Activated CD4-positive, alpha-beta T cell treated with anti-CD3 and anti-CD28 coated beads, Interleukin-2, Interleukin-6, amounts not matched to agents 100 ng/mL and 50 ng/mL, durations not matched to agents 16 hours and 8 hours (primary cell): ENCODE data around the gene GNA14.
"Not testable (repeated sequence)": the region's sequence is repeated elsewhere in the genome, so short reads cannot be mapped to it uniquely, and the experiment has no call there.

Experiments used
- DNase-seq: peaks from one replicate; pipeline ENCODE4 v3.0.0-alpha.2; 2020

GNA14 gene

DNA sequence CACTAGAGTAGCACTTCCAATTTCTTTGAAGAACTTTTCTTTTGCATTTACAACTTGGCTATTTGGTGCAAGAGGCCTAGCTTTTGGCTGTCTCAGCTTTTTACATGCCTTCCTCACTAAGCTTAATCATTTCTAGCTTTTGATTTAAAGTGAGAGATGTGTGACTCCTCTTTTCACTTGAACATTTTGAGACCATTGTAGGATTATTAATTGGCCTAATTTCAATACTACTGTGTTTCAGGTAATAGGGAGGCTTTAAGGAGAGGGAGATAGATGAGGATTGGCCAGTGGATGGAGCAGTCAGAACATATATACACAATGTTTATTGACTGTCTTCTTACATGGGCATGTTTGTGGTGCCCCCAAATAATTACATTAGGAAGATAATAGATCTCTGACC is 161.7 kb downstream of the GNA14 start:
- peak; percentile 42 for DNase-seq

DNA sequence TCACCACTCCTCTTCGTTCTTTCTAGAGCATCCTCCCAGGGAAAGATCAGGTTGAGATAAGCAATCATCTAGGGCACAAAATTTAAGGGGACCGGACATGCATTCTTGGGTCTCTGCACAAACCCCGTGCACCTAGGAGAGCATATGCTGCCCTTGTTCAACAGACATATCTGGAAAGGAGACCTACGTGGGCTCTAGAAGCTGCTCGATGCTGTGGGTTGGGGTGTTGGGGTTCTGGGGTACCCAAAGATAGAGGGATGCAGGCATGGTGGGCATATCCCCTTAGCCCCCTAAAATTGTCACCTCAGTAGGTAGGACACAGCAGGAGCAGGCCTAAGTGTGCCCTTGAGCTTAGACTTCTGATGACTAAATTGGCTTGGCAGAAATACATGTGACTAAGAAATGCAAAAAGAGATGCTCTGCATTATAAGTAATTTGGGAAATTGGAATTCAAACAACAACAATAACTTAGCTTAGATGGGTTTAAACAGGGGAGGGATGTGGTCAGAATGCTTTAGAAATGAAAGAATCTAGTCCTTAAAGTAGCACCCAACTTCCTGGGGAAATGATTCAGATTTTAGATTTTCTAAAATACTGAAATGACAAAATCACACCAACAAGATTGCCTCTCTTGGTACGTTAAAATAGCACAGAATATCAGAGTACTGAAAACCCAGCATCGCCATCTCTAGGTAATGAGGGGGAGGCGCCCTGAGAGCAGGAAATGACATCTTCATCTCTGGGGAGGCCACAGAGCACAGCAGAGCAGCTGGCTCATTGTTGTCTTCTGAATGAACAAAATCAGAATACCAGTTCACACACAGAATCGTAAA is 172.3 kb downstream of the GNA14 start:
- peak; percentile 90 for DNase-seq

DNA sequence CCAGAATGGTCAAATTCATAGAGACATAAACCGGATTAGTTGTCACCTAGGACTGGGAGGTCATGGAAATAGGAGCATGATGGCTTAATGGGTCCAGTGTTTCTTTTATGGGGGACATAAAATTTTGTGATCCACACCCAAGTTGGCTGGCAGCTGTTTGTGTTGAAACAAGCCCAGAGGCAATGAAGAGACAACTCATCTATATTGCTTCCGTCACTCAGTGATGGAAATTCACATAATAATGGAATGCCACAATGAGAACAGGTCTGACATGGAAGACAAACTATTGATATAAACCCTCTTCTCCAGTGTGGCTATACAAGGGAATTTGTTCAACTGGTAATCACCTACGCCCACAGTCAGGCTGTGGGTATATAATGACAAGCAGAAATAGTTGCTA is 173.2 kb downstream of the GNA14 start:
- no peak for DNase-seq

DNA sequence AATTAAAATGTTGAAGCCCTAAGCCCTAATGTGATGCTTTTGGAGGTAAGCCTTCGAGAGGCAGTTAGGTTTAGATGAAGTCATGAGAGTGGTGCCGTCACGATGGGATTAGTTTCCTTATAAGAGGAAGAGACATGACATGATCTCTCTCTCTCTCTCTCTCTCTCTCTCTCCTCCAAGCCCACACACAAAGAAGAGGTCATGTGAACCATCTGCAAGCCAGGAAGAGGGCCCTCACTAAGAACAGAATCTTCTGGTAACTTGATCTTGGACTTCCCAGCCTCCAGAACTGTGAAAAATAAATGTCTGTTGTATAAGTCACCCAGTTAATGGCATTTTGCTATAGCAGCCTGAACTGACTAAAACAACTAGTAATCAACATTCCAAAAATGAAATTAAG is 175.5 kb downstream of the GNA14 start:
- DNase-seq = no peak

DNA sequence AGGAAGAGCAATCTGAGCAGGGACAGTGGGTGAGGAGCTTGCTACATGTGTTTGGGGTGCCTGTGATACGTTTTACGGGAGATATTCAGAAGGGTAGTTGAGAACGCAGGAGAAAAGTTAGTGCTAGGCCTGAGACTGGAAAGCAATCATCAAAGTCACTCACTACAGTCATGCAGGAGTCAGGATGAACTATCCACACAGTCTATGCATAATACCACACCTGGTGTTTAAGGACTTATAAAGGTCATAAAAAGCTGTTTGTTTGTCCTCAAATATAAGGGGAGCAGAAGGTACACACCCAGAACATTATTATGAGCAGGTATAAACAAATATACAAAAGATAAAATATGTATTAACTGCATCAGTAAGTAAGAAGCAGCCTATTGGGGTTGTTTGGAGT is 176.6 kb downstream of the GNA14 start:
- no peak for DNase-seq

DNA sequence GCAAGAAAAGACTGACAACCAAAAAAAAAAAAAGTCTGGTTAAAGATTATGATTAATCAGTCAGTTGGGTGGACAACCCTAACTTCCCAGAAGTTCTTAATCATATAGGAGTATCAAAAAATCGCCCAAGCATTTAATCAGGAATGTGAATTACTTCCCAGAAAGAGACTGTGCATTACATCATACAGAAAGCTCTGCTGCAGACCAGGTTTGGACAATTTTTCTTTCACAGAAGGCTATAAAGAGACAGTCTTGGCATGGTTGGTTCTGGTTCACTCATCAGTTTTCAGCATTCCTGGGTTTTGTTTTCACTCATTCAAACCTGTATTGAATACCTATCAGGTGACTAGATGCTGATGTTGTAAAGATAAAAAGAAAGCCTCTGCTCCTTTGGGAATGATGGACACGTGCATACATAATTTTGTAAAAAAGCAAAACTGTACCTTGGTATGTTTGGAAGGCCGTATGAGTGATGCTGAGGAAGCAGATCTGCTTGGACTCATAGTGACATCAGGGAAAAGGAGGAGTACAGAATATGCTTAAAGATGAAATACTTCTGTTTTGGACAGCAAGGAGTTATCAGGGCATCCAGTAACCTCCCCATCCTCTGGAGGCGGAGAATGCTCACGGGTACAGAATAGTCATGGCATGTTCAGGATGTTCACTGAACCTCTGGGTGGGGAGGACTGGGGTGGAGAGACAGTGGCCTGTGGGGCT is 178.4 kb downstream of the GNA14 start:
- no peak for DNase-seq

DNA sequence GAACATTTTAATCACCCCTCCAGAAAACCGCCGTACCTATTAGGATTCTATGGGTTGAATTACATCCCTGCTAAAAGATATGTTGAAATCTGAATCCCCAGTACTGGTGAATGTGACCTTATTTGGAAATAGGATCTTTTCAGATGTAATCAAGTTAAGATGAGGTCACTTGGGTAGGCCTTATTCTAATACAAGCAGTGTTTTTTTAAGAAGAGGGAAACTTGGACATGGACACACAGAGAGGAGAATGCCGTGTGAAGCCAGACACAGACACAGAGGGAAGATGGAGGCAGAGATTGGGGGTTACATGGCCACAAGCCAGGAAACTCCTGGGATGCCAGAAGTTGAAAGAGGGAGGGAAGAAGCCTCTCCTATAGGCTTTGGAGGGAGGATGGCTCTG is 183.5 kb downstream of the GNA14 start:
- DNase-seq = no peak

DNA sequence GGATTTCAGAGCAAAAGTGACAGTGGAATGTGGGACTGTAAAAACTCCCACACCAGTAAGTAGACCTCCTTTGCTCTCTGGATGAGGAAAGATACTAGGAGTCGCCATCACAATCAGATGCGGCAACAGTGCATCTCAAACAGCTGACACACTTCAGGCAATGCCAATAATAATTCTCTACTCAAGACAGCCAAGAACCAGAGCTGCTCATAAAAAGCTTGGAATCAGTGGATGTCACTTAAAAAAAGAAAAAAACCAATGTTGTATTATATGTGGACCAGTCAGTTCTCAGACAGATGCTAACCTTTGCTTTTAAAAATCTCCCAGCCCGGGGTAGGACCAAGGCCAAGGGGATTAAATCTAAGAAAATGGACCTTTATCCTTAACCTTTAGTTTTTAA is 185.0 kb downstream of the GNA14 start:
- DNase-seq = no peak

DNA sequence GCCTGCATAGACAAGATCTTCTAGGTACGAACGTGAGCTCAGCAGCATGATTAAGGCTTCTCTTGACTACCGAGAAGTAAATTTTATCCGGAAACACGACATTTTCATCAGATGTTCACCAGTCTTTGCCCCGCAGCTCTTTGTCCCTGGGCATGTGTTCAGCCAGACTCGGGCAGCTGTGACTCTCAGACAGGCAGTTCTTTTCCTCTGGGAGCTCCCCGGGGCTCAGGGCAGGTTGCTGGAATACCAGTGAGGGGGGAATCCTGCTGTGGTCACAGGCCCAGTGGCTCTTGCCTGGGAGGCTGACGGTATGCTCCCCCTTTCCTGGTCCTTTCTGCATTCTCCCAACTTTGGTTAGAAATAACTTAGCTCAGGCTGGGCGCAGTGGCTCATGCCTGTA is 186.1 kb downstream of the GNA14 start:
- DNase-seq = no peak

DNA sequence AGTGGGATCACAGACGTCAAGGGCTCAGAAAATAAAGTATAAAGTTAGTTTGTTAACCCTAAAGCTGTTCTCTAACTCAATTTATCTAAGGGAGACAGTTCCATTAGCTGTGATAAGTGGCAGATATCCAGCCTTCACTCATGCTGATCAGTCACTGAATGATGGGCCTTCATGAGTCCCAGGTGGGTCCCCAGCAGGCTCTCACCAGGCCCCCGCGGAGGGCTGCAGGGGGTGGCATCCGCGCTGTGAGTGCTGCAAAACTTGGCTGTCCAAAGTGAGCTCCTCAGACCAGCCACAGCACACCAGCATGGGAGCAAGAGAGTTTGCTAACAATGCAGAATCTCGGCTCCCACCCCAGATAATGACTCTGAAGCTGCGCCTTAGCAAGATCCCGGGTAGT is 187.2 kb downstream of the GNA14 start:
- no peak for DNase-seq

DNA sequence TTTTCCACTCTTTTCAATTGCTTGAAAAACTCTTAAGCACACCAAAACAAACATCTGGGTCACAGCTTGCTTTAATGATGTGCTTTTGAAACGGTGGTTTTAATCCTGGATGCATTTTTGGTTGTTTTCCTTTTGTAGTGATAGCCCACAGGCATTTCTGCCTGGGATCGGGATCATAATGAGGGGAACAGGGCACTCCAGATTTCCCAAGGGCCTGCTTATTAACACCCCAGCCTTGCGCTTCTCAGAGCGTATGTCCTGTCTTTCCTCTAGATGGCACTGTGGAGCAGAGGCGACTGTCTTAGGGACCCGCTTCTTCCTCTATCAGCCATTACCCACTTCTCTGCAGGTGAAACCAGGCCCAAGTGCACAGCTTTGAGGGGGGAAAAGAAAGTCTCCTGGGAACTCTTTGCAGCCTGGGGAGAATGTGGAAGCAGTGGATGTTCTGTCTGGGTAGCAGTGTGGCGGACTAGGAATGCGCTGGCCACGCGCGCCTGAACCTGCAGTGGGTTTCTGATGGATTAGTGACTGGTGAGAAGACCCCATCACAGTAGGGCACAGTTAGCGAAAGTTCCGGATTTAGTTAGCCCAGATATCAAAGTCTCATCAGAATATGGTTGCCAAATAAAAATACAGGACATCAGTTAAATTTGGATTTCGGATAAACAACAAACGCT is 190.1 kb downstream of the GNA14 start:
- DNase-seq = peak; percentile 87

DNA sequence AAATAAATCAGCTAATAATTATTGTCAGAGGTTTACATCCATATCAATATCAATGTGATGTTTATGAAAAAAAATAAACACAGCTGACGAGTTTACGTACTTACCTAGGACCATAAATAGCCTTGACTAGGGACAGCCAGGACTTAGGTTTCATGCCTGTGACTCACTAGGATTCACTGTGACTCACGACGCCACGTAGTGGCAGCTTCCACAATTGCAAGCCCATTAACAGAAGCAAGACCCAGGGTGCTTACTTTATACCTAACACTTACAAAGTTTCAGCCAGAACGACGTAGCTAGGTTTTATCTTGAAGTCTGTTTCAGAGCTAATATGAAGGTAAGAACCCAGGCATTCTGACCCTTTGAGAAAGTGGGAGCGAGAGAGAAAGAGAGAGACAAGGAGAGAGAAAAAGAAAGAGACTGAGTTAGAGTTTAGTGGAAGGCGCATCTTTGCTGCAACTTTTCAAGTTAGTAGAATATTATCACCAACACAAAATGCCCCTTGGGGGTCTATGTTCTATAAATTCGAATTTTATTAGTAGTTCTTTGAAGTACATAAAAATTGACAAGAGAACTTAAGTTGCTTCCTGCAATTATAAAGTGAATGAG is 191.2 kb downstream of the GNA14 start:
- peak; percentile 91 for DNase-seq

DNA sequence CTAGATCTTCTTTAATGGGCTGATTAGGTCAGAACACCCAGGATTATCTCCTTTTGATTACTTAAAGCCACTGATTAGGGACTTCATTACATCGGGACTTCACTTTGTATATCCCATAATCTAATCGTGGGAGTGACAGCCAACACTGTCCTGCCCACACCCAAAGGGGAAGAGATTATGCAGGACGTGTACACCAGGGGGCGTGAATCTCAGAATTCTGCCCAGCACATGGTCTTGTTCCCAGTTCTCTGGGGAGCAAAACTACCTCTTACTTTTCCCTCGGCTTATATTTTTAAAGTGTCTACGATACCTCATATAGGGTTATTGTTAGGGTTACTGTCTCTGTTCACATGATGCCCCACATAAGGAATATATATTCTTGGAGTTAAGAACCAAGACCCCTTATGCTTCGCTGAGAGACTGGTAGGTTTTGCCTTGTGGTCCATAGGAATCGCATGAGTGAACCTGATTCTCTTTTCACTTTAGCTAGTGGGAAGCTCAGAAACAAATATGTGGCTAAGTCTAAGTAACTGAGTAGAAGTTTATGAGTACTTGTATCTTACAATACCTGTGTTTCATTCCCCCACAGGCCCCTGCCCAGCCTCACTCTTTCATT is 192.7 kb downstream of the GNA14 start:
- peak; percentile 61 for DNase-seq

DNA sequence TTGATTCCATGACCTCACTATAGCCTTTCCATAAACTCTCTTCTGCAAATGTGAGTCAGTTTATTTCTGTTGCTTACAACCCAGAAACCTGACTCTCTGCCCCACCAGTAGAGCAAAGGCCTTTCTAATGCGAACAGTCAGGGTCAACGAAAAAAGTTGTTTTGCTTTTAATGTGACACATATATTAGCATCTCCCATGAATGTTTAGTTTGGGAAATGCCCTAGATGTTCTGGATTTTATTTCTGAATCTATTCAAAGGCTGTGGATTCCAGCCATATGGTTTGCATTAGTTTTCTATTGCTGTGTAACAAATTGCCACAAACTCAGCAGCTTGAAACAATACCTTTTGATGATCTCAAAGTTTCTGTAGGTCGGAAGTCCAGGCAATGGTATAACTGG is 193.5 kb downstream of the GNA14 start:
- DNase-seq = no peak

DNA sequence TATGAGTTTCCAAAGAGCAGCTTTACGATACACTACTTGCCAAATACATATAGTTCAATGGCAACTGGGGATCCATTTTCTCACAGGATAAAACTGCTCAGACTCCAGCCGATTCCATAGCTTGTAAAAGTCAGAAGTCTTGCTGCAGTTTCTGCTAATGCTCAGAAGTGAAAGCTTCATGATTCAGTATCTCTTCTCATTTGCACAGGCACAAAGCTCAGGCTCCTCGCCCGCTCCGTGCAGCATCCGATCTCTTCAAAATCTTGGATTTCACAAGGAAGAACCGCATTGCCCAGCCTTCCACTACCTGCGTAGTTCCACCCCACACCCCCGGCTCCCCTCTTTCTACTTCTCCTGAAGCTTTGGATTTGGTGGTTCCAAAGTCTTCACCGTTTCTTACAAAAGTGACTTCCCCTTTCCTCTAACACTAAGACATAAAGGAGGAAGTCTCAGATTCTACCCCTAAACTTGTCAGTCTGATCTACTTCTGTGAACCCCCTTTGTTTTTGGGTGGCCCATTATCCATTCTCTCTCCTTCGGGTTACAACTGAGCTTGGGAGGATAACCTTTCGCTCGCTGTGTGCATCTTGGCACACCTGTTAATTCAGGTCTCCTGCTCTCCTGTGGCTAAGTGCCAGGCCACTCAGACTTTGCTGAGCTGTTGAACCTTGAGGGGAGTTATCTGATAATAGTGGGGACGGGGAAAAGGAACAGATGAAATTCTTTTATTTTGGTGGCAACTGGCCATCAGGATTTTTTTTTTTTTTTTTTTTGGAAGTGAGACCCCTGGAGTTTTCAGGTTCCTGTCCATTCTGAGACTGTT is 194.1 kb downstream of the GNA14 start:
- no peak for DNase-seq

DNA sequence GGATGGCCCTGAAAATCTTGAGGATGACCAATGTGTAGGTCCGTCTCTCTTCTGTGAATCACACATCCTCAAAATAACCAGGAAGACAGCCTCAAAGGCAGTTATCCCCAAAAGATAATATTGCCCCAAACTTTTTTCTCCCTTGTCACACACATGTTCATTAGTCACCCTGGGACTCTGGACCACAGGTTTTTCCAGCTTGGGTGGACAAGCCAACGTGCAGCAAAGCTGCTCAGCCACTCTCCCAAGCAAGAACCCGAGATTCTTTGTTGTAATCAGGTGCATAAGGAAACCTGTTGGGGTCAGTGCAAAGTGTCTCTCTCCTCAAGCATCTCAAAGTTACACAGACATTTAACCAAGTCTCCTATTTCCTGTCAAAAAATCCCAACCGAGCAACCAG is 196.6 kb downstream of the GNA14 start:
- no peak for DNase-seq

DNA sequence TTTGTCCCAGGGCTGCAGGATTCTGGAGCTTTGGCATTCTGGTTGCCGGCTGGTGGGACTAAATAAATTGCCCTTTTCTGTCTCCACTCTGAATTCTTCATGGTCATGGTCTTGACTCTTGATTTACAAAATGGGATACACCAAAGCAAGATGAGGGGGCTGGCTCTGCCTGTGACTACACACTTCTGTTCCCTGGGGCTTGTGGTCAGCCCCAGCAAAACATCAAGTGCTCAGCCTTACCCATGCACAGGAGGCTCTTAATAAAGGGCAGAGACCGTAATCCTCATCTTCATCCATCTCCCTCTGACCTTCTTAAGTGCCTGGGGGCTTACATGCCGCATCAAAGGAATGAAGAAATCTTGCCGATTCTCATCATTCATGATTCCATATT is 198.0 kb downstream of the GNA14 start:
- DNase-seq = no peak

DNA sequence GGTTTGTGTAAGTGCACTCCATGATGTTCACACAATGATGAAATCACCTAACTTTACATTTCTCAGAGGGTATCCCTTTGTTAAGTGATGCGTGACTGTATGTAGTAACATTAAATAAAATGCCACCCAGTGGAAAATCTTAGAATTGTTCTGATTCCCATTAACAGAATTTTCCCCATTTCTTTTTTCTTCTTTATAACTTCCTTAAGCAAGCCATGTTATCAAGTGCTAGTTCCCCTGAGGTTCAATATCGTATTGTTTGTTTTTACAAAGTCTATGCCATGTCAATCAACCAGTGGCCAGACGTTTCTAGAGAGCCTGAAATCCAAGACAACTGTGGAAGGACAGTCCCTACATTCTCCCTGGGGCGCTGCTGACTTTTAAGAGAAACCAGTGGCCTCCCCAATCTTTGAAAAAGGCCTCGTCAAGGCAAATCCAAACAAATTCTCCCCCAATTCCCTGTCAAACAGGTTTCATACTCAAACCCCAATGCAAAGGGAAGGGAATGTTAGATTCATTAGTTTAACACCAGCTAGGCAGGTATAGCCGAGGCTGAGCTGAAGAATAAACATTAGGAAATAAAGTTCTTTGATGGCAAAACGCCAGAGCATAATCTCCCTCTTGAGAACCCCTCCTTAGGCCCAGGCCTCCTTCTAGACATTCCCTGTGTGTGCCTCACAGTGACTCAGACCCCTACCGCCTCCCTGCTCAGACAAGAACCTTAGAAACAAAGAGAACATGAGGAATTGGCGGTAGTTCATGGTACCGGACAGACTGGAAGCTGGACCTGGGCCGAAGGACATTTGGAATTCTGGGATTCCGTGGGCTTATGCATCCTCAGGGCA is 198.7 kb downstream of the GNA14 start:
- DNase-seq = no peak

DNA sequence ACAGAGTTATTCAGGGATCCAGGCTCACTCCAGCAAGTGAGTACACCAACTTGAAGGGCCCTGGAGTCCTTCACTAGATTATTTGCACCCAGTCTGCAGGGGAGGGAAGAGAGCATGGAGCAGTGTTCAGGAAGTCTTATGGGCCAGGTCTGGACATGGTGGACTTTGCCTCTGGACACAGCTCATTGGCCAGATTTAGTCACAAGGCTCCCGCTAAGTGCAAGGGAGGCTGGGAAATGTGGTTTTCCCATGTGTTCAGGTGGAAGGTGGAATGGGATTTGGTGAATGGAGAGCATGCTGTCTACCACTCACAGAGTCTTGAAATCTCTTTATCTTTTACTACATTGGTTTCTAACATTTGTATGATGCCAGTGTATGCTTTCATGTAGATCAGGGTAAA is 200.5 kb downstream of the GNA14 start:
- DNase-seq = no peak

DNA sequence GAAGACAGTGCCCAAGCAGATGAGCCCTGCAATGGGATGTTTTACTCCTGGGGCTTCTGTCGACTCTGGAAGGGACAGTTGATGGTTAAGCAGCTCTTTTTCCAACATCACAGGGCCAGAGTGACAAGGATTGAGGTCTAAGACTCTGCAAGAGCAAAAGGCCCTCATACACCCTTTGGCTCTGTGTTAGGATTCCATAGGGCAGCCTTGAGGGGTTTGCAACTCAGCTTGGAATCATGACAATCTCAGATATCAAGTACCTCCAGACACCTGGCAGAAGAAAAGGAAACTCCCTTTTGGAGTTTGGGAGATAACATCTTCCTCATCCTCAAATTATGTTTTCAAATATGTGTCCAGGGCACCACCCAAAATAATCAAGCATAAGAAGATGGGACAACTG is 205.7 kb downstream of the GNA14 start:
- no peak for DNase-seq

DNA sequence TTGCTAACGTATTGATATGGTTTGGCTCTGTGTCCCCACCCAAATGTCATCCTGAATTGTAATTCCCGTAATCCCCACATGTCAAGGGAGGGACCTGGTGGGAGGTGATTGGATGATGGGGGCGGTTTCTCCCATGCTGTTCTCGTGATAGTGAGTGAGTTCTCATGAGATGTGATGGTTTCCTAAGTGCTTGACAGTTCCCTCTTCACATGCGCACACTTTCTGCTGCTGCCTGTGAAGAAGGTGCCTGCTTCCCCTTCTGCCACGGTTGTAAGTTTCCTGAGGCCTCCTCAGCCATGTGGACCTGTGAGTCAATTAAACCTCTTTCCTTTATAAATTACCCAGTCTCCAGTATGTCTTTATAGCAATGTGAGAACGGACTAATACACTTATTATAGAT is 207.0 kb downstream of the GNA14 start:
- DNase-seq = not testable (repeated sequence)
